ENCODE results near the gene SLC30A4. TPM values are rescaled to one million over a fixed set of nuclear protein-coding genes. Genes with fewer than 3 reads are reported as not detected.

The SLC30A4 gene
- total and polyA plus RNA-seq, 2 experiments from 2014 or later, result not detected

DNA sequence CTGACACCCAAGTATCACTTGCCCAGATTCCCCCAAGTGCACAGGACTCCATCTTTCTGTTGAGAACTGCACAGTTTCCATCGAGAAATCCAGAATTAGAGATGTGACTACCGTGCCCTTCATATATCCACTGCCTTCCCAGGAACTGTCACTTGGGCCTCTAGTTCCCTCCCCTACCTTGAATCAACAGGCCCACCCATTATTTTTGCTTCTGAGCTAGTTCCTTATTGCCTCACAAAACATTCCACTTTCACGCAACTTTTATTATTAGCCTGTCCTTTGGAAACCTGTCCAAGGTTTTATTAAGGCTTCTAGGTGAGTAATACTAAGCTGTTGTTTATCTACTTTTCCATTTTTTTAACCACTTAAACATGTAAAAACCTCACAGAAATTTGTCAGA is 17.1 kb upstream of the SLC30A4 start:
- Histone ChIP-seq H3K4me3 (no peak overlapping the region), H3F3A (replicated peaks; ENCODE audit: low read depth) (no peaks in the 10 kb centered on the region), H3K9me2 (ENCODE audit: insufficient read depth) (no peaks in the 10 kb centered on the region), H3K27me3 (ENCODE audit: insufficient read depth) (no peaks in the 10 kb centered on the region), H3K36me3 (ENCODE audit: insufficient read depth) (no peaks in the 10 kb centered on the region), H2AFZ (no peak overlapping the region), H3K27ac (ENCODE audit: low read depth) (no peak overlapping the region), H3K4me1 (ENCODE audit: insufficient read depth) (peaks cover 8% of the 10 kb centered on the region), H4K20me1 (replicated peaks; ENCODE audit: insufficient read depth) (no peaks in the 10 kb centered on the region), H3K79me2 (replicated peaks; ENCODE audit: insufficient read depth) (no peaks in the 10 kb centered on the region), H3K4me2 (no peak overlapping the region)
- H3K4me1 Mint-ChIP-seq, result peaks cover 13% of the 10 kb centered on the region; the same call in 2 of the 3 replicates
- H3K27me3 Mint-ChIP-seq (ENCODE audit: insufficient read depth, low read depth, poor library complexity), result peaks cover 3% of the 10 kb centered on the region
- no peaks in the 10 kb centered on the region for H3K36me3 Mint-ChIP-seq (ENCODE audit: low read depth)
- TF ChIP-seq REST (IDR thresholded peaks at IDR 0.05; ENCODE audit: unreplicated experiment), result no peak
- TF ChIP-seq JUNB (IDR thresholded peaks at IDR 0.05; ENCODE audit: unreplicated experiment), result no peak
- no peak for TF ChIP-seq EZH2 (IDR thresholded peaks at IDR 0.05; ENCODE audit: low read depth, unreplicated experiment)
- no peak for TF ChIP-seq ZNF331 (CRISPR knock-in tag; IDR thresholded peaks at IDR 0.05; ENCODE audit: low read depth)
- TF ChIP-seq POLR2AphosphoS5 (IDR thresholded peaks at IDR 0.05; ENCODE audit: low read depth), result no peak
- TF ChIP-seq ZNF114 (CRISPR knock-in tag; IDR thresholded peaks at IDR 0.05), result no peak
- ATAC-seq (no peak), DNase-seq (ENCODE audit: low spot score) (no peak)
- no peaks in the 10 kb centered on the region for H3K9me3 Mint-ChIP-seq
- no peak overlapping the region for H3K27ac Mint-ChIP-seq
- no peak overlapping the region for H3K4me3 Mint-ChIP-seq

DNA sequence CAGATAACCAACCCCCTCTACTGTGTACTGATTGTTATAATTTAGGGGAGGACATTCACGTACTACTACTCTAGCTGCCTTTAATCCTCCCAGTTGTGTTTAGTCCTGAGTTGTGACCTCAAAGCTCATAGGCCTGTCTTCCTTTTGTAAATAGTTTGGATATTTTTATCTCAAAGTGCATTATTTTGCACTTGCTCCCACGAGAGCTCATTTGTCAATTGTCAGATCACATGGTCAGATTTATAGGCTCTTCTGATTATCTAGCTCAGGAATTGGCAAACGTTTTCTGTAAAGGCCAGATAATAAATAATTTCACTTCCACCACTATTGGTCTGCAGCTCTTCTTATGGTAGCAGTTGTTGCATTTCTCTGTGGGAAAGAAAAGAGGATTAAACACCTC is 14.4 kb upstream of the SLC30A4 start:
- H3K4me1 Mint-ChIP-seq, result peaks cover 13% of the 10 kb centered on the region; the same call in 2 of the 3 replicates
- Histone ChIP-seq H3K79me2 (replicated peaks; ENCODE audit: insufficient read depth) (no peaks in the 10 kb centered on the region), H3K4me1 (ENCODE audit: insufficient read depth) (peaks cover 8% of the 10 kb centered on the region), H3K27me3 (ENCODE audit: insufficient read depth) (no peaks in the 10 kb centered on the region), H3K27ac (ENCODE audit: low read depth) (no peak overlapping the region), H4K20me1 (replicated peaks; ENCODE audit: insufficient read depth) (no peaks in the 10 kb centered on the region), H3K4me3 (no peak overlapping the region), H3K36me3 (ENCODE audit: insufficient read depth) (no peaks in the 10 kb centered on the region), H2AFZ (no peak overlapping the region), H3F3A (replicated peaks; ENCODE audit: low read depth) (no peaks in the 10 kb centered on the region), H3K9me2 (ENCODE audit: insufficient read depth) (no peaks in the 10 kb centered on the region), H3K4me2 (no peak overlapping the region)
- TF ChIP-seq CREB1 (CRISPR knock-in tag; IDR thresholded peaks at IDR 0.05; ENCODE audit: low read depth) (no peak), EZH2 (IDR thresholded peaks at IDR 0.05; ENCODE audit: low read depth, unreplicated experiment) (no peak), EZH2phosphoT487 (IDR thresholded peaks at IDR 0.05; ENCODE audit: unreplicated experiment) (no peak), ZNF331 (CRISPR knock-in tag; IDR thresholded peaks at IDR 0.05; ENCODE audit: low read depth) (no peak)
- no peak overlapping the region for H3K4me3 Mint-ChIP-seq
- H3K27me3 Mint-ChIP-seq (ENCODE audit: insufficient read depth, low read depth, poor library complexity), result peaks cover 4% of the 10 kb centered on the region
- no peak for ATAC-seq
- H3K9me3 Mint-ChIP-seq, result no peaks in the 10 kb centered on the region
- no peaks in the 10 kb centered on the region for H3K36me3 Mint-ChIP-seq (ENCODE audit: low read depth)
- H3K27ac Mint-ChIP-seq, result no peak overlapping the region
- no peak for DNase-seq (ENCODE audit: low spot score)

Measured in GM23338 (cell line).